ENCODE results near the gene ZNF497. TPM values are rescaled to one million over a fixed set of nuclear protein-coding genes. Genes with fewer than 3 reads are reported as not detected.
"Not testable (repeated sequence)": the region's sequence is repeated elsewhere in the genome, so short reads cannot be mapped to it uniquely, and the experiment has no call there.

The ZNF497 gene
- polyA plus RNA-seq (ENCODE audit: insufficient read length in 4 of 4) = 1 to 10 TPM; 2.9 to 6.5 (median 3.8) TPM

DNA sequence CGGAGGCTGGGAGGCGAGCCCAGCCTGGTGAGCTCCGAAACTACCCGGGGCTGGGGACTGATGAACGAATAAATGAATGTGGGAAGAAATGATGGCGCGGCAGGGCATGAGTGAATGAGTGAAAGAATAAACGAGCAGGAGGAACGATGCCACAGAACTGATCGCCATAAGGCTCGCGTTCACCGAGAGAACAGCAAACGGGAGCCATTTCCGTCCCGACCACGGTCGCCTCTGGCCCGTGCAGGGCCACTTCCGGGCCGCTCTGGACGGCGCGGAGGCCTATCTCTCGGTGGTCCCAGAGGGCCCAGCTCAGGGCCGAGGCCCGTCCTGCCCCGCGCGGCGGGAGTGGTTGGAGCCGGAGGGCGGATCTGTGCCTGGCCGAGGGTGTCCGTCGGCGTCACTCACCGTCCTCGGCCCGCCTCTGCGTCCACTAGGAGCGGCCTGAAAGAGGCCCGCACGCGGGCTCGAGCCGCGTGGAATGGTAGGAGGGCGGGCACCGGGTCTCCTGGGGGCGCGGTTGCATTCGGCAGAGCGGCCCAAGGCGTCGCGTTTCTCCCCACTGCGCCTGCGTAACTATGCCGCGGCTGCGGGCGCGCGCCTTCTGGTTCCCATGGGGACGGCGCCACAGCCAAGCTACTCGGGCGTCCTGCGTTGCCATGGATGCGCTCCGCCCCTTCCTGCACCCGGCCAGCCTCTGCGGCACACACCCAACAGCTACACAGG lies at the start of gene ZNF497:
TSS of gene ZNF497 (minus strand) at position 480 of the 723 bp plus-strand sequence. CDS start 5,116 bp downstream, outside the sequence.
- DNase-seq (ENCODE audit: low read depth in 4 of 4, low spot score in 3 of 4) = peak; percentile 89 to 93 (median 90)

DNA sequence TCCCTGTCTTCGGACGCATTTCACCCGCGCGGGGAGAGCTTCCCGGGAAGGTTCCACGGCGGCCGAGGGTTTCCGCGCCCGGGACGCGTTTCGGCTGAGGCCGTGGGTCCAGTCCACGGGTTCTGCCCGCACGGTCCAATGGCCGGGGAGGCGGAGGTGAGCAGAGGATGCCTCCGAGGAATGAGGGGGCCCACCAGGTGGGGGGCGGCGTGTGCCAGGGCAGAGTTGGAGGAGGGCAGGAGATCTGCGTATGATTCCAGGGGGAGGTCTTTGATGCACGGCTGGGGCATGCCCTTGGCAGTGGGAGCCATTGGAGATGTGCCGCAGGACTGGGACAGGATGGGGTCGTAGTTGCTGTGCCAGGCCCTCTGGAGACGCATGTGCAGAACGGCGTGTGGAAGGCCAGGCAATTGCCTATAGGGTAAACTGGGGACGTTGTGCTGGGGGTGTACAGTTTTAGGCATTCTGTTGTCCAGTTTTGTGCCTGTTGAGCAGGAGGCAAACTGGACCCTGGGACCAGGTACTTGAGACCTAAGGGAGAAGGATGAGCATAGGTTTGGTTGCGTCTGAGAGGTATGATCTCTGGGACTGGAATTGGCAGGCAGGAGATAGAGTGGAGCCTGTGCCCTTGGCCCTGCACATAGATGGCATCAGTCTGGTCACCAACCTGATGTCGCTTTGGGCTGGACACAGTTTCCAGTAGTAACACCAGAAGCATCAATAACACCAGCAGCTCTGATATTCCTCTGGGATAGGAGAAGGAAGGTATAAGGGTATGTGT lies 46.6 kb upstream of the ZNF497 start:
- no peak for DNase-seq (ENCODE audit: low read depth in 4 of 4, low spot score in 3 of 4)

DNA sequence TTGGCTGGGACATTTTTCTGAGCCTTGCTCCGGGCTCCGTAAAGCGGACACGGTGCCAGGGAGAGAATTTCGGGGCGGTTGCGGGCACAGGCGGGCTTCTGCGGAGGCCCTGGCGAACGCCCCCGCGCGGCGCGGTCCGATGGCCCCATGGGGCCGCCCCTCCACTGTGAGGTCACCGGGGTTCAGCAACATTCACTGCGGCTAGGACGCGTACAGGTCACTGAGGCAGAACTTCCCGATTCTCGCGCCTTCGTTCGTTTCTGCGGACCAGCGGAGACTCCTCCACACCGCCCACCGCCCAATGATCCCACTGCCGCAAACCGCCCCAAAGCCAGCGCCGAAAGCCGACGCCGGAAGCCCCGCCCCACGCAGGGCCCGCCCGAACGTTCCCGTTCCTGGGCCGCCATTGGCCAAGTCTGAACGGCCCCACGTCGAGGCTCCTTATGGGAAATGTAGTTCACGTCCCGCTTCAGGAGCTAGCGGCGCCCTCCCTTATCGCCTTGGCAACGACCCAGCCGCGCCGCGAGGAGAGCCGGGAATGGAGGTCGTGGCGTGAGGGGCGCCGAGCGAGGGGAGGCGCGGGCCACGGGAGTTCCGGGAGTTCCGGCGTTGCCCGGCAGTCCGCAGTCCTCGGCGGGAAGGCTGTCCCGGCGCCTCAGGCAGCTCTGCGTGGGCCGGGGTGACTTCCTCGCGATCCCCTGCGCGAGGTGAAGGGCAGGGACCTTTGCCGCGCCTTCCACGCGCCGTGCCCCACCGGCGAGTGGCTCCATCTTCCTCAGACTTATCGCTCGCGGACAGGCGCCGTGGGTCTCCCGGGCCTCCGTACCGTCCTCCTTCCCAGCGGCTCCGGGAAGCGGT lies 45.8 kb upstream of the ZNF497 start, which contains the start of gene ZNF584:
TSS of gene ZNF584 (plus strand) at position 498 of the 858 bp plus-strand sequence. CDS start 499 bp downstream, outside the sequence.
- DNase-seq (ENCODE audit: low read depth in 4 of 4, low spot score in 3 of 4) = peak; percentile 85 to 94 (median 90)

DNA sequence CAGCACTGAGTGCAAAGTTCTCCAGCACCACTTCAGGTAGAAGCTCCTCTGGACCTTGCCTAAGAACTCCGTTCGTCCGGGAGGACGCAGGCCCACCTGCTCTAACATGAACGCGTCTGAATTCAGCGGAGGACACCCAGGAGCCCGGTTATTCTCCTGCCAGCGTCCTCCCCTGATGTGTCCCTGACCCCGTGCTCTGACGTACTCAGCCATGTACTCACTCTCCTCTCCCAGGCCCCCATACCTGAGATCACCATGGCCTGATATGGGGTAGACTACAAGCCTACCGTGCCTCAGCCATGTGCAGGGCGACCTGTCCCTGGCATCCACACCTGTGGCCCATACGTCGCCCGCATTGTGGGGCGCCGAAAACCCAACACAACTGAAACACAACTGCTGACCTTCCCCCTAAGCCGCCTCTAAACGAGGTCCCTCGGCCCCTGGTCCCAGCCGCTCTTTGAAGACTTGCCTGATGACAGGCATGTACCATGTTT lies 45.2 kb upstream of the ZNF497 start:
- DNase-seq (ENCODE audit: low read depth in 4 of 4, low spot score in 3 of 4) = no peak

DNA sequence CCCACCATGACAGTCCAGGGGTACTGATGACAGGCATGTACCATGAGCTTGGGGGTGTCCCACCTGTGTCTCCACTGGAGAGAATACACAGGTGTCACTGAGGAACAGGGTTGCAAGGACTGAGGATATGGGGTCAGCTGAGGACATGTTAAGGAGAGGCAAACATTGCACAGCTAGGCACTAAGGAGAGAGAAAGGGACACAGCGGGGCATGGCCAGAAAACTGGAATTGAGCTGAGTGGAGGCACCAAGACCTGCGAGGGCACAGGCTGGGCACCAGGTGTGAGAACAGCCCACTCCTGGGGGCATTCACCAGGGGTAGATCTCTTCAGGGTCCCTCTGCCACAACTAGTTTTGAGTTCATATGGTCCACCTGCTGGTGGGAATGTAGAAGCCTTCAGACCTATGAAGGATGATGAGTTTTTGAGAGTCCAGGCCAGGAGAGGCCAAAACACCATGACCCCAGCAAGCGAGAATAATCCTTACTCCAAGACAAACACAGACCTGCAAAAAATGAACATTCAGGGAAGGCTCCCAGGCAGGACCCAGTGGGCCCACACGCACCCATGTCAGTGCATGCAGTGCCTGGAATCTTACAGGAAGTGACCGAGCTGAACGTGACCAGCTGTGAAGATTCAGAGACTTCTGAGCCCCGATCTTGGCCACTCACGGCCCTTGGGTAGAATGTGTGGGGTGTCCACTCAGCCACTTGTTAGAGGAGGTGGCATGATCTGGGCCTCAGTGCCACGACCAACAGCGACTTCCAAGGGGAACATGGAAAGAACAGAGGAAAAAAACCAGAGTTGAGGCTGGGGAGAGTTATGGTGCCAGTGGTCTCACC lies 44.5 kb upstream of the ZNF497 start:
- no peak for DNase-seq (ENCODE audit: low read depth in 4 of 4, low spot score in 3 of 4)

DNA sequence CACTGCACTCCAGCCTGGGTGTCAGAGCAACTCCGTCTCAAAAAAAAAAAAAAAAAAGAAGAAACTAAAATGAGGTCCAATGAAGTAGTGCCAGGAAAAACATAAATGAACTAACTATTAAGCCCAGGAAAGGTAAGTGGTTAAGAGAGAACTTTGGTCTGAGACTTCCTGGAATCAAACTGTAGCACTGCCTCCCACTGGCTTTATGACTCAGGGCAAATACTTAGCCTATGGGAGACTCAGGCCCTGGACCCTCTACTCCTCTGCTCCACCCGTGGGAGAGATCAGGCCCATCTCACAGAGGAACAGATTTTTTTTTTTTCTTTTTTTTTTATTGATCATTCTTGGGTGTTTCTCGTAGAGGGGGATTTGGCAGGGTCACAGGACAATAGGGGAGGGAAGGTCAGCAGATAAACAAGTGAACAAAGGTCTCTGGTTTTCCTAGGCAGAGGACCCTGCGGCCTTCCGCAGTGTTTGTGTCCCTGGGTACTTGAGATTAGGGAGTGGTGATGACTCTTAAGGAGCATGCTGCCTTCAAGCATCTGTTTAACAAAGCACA lies 41.4 kb upstream of the ZNF497 start:
- not testable (repeated sequence) for DNase-seq (ENCODE audit: low read depth in 4 of 4, low spot score in 3 of 4)

DNA sequence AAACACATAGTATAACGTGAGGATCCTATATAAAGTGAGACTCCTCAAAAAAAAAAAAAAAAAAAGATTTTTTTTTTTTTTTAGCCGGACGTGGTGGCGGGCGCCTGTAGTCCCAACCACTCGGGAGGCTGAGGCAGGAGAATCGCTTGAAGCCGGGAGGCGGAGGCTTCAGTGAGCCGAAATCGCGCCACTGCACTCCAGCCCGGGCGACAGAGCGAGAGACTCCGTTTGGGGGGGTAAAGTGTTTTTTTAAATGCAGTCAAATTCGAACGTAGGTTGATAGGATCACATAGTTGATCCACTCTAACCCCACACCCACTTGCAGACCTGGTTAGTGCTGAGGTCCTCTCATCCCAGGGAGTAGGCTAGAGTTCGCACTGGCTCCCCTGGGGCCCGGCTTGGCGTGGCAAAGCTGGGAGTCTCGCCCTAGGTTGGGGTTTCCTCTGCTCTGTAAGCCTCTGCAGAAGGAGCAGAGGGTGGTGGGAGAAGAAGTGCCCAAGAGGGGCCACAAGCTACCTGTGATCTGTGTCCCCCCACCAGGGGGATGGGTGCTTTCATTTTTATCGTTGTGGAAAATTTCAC lies 39.4 kb upstream of the ZNF497 start:
- DNase-seq (ENCODE audit: low read depth in 4 of 4, low spot score in 3 of 4) = no peak

DNA sequence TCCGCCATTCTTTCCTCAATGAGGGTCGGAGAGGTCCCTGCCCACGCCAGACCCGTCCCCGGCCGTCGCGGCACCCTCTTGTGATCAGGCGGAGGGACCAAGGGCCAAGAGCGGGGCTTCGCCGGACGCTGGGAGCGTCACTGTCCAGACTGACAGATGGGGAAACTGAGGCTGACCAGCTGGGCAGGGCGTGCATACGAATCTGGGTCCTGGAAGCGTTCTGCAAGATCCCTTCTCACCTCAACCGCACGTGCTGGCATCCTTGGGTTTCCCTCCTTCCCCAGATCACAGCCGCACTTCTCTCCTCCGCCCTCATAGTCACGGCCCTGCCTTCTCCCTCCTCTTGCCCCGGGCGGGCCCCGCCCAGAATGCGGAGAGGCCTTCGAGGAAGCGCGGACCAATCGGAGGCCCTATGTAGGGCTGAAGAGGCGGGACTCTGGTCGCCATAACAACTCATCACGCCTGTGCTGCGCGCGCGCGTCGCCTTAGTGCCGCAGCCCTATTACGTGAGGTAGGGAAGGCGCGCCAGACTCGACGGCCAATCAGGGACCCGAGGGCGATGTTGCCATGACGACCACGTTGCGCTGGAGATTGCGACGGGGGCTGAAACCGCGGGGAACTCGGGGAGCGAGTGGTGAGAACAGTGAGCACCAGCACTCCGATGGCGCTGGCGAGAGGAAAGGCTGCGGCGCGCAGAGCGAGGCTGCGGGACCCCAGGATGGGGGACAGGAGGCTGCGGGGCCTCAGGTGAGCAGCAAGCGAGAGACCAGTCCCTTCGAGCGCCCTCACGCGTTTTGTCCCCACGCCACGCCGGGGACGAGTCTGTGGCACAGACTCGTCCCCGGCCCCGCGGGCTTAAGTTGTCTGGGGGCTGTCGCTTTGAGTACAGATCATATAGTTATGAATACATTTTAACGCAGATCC lies 38.6 kb upstream of the ZNF497 start:
- peak; percentile 98 to 99 (median 98) for DNase-seq (ENCODE audit: low read depth in 4 of 4, low spot score in 3 of 4)

DNA sequence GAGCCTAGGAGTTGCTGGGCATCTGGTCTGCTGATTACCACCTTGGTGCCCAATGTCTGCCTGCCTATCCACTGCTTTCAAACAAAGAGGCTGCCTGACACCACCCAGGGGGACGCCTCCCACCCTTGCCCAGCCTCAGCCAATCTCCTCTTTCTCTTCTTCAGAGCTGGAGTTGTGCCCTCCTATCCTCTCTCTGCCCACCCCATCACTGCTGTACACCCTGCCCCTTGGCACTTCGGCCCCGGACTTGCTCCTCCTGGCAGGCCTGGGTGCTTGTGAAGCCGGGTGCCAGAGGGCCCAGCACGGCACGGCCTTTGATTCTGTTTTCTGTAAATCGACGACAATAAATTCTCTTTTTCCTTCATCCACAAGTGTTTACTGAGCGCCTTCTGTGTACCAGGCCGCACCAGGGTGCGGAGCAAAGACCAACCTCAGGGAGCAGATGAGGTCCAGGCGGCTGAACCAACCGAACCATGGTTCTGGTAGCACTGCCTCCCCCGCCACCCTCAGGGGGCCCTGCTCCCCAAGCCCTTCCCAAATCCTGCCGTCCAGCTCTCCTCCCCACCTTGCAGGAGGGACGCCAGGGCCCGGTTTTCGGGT lies 37.9 kb upstream of the ZNF497 start:
- no peak for DNase-seq (ENCODE audit: low read depth in 4 of 4, low spot score in 3 of 4)

DNA sequence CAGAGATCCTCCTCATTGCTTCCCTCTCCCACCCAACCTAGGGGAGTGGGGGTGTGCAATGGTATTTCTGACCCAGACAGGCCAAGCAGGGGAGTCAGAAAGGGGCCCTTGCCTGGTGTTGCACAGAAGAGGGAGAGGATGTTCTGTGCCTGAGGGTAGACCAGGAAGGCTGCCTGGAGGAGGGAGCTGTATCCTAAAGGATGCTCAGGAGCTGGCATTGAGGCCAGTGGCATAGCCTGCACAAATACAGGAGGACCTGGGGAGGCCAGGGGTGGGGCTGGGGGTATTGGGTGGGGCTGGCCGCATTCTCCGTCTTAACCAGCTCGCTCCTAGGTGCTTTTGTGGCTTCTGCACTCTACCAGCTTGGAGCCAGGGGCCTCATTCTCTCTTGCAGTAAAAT lies 37.4 kb upstream of the ZNF497 start:
- no peak for DNase-seq (ENCODE audit: low read depth in 4 of 4, low spot score in 3 of 4)

DNA sequence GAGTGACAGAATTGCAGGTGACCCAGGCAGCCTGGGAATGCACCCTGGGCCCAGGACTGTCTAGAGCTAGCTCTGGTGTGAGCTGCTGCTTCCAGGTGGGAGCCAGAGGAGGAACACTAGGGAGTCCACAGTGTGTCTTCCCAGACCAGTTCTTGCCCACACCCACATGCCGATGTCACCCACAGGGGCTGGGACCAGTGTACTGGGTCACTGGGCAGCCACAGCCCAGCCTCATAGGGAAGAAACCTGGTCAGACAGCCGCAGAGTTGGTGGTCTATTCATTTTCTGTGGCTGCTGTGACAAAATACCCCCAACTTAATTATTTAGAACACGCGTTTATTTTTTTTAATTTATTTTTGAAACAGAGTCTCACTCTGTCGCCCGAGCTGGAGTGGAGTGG lies 36.0 kb upstream of the ZNF497 start:
- no peak for DNase-seq (ENCODE audit: low read depth in 4 of 4, low spot score in 3 of 4)

DNA sequence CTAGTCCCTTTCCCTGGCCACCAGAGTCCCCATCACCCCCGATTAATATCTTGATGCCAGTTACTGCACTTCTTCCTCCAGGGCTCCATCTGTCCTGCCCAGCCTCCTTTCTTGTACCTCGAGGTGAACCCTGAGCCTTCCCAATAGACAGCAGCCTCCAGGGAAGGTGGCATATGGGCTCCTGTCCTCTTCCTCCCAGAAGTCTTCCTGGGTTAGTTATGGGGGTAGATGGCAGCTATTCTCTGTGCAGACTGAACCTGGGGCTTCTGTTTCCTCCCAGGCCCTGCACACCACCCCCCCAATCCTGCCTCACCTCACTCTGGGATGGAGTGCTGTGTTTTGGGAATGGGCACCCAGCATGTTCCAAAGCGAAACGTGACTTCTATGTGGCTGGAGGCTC lies 35.5 kb upstream of the ZNF497 start:
- no peak for DNase-seq (ENCODE audit: low read depth in 4 of 4, low spot score in 3 of 4)

DNA sequence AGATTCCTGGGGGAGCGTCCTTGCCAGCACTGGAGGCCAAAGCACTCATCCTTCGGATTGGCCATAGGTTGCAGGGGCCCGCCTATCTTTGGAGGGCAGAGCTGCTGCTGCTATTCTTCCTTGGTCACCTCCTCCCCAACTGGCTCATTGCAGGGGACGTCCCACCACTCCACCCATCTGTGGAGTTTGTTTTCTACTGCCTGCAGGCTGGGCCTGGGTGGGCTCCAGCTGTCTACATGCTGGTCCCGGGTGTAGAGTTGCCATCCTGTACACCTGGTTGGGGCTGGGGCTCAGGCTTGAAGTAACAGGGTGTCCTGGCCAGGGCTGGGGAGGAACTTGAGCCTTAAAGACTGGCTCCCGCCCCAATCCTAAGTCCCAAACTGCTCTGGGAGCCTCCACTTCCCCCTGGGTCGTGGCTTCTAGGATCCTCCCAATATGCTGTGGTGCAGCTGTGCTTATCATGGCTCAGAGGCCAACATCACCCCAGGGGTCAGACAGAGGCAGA lies 35.0 kb upstream of the ZNF497 start:
- DNase-seq (ENCODE audit: low read depth in 4 of 4, low spot score in 3 of 4) = no peak

DNA sequence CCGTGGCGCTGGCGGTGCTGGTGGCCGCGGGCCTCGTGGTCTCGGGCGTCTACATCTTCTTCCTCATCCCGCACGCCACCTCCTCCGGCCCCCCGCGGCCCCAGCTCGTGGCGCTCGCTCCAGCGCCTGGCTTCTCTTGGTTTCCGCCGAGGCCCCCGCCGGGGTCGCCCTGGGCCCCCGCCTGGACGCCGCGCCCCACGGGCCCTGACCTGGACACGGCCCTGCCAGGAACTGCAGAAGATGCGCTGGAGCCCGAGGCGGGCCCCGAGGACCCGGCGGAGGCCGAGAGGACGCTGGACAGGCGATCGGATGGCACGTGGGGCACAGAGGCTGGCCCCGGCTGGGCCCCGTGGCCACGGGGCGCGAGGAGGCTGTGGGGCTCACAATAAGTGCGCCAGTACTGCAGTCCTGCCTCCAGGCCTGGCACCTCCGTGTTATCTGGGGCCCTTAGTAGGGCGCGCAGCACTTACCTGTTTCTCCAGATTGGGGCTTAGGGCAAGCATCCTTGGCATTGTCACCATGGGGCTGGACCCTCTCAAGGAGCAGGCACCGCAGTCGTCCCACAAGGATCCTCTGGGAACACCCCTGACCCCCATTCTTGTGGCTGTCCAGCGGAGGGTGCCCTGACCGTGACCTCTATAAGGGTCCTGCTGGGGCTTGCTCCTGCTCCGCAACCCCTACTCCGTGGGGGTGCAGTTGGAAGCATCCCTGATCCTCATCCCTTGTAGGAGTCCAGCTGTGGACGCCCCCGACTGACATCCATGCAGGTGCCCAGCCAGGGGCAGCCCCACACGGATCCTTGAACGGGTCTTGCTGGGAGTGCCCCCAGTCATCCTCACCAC lies 34.4 kb upstream of the ZNF497 start:
- DNase-seq (ENCODE audit: low read depth in 4 of 4, low spot score in 3 of 4) = no peak

DNA sequence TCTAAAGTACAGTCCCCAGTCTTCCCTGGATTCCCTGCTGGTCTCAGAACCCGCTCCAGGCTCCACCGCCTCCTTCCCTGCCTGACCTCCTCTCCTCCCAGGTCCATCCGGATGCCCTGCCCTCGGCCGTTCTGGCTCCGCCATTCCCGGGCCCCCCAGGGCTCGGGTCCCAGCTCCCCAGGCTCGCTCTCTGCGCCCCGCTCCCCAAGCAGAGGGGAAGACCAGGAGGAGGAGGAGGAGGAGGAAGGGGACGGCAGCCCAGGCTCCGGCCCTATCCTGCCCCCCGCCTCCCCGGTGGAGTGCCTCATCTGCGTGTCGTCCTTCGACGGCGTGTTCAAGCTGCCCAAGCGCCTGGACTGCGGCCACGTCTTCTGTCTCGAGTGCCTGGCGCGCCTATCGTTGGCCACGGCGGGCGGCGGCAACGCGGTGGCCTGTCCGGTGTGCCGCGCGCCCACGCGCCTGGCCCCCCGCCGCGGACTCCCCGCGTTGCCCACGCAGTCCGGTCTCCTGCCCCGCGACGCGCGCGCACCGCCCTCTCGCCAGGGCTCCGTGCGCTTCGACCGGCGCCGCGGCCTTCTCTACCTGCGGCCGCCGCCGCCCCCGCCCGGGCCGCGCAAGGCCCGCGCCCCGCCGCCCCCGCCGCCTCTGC lies 33.6 kb upstream of the ZNF497 start:
- DNase-seq (ENCODE audit: low read depth in 4 of 4, low spot score in 3 of 4) = no peak

Data from left renal pelvis (tissue), 4 donors.